Memory B cell (primary cell): Measurements from ENCODE around the gene FKBP14.
A peak's percentile ranks its signal among the peaks of the same experiment; 100 is the strongest.

Experiments used
- ATAC-seq: fragments of 150-1000 bp; cut with Tn5 transposase; 2 replicates; pipeline ENCODE4 v1.10.0; 2021; ENCODE audit warnings: low read depth, mild to moderate bottlenecking, moderate library complexity
- DNase-seq, 2 donors: peaks; one replicate each; pipeline ENCODE4 v3.0.0; 2022; ENCODE audit warnings: low spot score in 2 of 2
- H3K27ac Mint-ChIP-seq: one replicate; pipeline ENCODE4 v1.8.0; 2022; ENCODE audit warnings: mild to moderate bottlenecking, moderate library complexity, mixed read lengths
- H3K27me3 Mint-ChIP-seq: one replicate; pipeline ENCODE4 v1.8.0; 2022; ENCODE audit warnings: mixed read lengths
- H3K36me3 Mint-ChIP-seq: one replicate; pipeline ENCODE4 v1.8.0; 2022; ENCODE audit warnings: mild to moderate bottlenecking, mixed read lengths
- H3K4me1 Mint-ChIP-seq: one replicate; pipeline ENCODE4 v1.8.0; 2022; ENCODE audit warnings: mixed read lengths
- H3K4me3 Mint-ChIP-seq: one replicate; pipeline ENCODE4 v1.8.0; 2022; ENCODE audit warnings: mild to moderate bottlenecking, moderate library complexity, mixed read lengths
- H3K9me3 Mint-ChIP-seq: one replicate; pipeline ENCODE4 v1.8.0; 2022; ENCODE audit warnings: mixed read lengths

The FKBP14 gene

GRCh38 chr7:29993140-29993539, 33.4 kb downstream of the FKBP14 start:
- DNase-seq: no peak
- H3K9me3 Mint-ChIP-seq: peaks cover 5% of the 10 kb centered on the region
- H3K4me1 Mint-ChIP-seq: peaks cover 9% of the 10 kb centered on the region
- H3K27ac Mint-ChIP-seq: no peak overlapping the region
- H3K27me3 Mint-ChIP-seq: no peaks in the 10 kb centered on the region
- no peak for ATAC-seq
- peaks cover 4% of the 10 kb centered on the region for H3K36me3 Mint-ChIP-seq
- H3K4me3 Mint-ChIP-seq: no peak overlapping the region

- peaks cover 5% of the 10 kb centered on the region for H3K9me3 Mint-ChIP-seq
- H3K27me3 Mint-ChIP-seq: no peaks in the 10 kb centered on the region
- peaks cover 2% of the 10 kb centered on the region for H3K36me3 Mint-ChIP-seq
- H3K27ac Mint-ChIP-seq: no peak overlapping the region
- DNase-seq (no peak), ATAC-seq (no peak)
- no peak overlapping the region for H3K4me3 Mint-ChIP-seq
- H3K4me1 Mint-ChIP-seq: peaks cover 17% of the 10 kb centered on the region
These were observed 34.6 kb downstream of the FKBP14 start for GRCh38 chr7:29991937-29992336.

GRCh38 chr7:29990931-29991330, 35.6 kb downstream of the FKBP14 start:
- no peaks in the 10 kb centered on the region for H3K27me3 Mint-ChIP-seq
- no peaks in the 10 kb centered on the region for H3K36me3 Mint-ChIP-seq
- ATAC-seq (no peak), DNase-seq (no peak)
- H3K4me3 Mint-ChIP-seq: peak overlapping the region; percentile 72
- H3K4me1 Mint-ChIP-seq: peaks cover 18% of the 10 kb centered on the region
- H3K9me3 Mint-ChIP-seq: no peaks in the 10 kb centered on the region
- peak overlapping the region; percentile 89 for H3K27ac Mint-ChIP-seq

DNA sequence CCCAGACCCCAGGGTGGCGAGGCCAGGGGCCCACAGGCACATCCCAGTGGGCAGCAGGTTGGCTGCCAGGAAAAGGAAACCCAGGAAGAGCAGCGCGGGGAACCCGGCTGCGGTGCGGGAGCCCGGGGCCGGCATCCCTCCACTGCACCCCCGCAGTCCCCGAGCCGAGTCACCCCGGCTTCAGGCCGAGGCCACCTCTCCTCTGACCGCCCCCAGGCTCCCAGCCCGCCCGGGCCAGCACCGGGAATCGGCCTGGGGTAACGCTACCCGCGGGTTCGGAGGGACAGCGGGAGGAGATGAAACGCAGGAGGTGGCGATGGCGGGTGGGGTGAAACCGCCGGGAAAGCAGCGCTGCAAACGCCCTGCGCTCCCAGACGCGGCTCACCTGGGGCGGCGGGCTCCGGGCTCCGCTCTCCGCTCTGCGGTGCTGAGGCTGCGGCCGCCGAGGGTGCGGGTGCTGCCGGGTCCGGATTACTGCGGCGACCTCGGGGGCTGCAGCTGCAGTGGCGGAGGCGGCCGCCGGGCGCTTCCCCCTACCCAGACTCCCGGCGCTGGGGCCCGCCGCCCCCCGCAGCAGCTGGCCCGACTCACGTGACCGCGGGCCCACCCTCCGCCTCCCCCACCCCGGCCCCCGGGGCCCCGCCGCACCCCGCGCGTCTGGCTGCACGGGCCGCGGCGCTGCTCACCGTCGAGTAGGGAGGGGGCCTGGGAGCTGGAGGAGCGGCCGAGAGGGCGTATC, 37.1 kb downstream of the FKBP14 start, which contains the start of gene SCRN1:
SCRN1 (minus strand) TSS at position 545 of the 739 bp plus-strand sequence. CDS start 20,734 bp downstream, outside the sequence.
- ATAC-seq (peak; percentile 53), DNase-seq (peak; percentile 33 to 63)
- no peaks in the 10 kb centered on the region for H3K9me3 Mint-ChIP-seq
- peak within 1 kb of the TSS; percentile 87 for H3K4me3 Mint-ChIP-seq
- no peaks in the 10 kb centered on the region for H3K27me3 Mint-ChIP-seq
- H3K27ac Mint-ChIP-seq: peak within 1 kb of the TSS; percentile 89
- H3K36me3 Mint-ChIP-seq: no peaks in the 10 kb centered on the region
- peaks cover 23% of the 10 kb centered on the region for H3K4me1 Mint-ChIP-seq

GRCh38 chr7:29988424-29989256, 37.9 kb downstream of the FKBP14 start:
- peak; percentile 27 to 43 for DNase-seq
- ATAC-seq: peak; percentile 43
- H3K27ac Mint-ChIP-seq: peak overlapping the region; percentile 86
- no peaks in the 10 kb centered on the region for H3K27me3 Mint-ChIP-seq
- peaks cover under 1% of the 10 kb centered on the region for H3K36me3 Mint-ChIP-seq
- no peaks in the 10 kb centered on the region for H3K9me3 Mint-ChIP-seq
- peaks cover 24% of the 10 kb centered on the region for H3K4me1 Mint-ChIP-seq
- peak overlapping the region; percentile 87 for H3K4me3 Mint-ChIP-seq

GRCh38 chr7:29987811-29988317, 38.6 kb downstream of the FKBP14 start:
- peaks cover 28% of the 10 kb centered on the region for H3K4me1 Mint-ChIP-seq
- ATAC-seq (no peak), DNase-seq (no peak)
- H3K9me3 Mint-ChIP-seq: no peaks in the 10 kb centered on the region
- peak overlapping the region; percentile 87 for H3K4me3 Mint-ChIP-seq
- peak overlapping the region; percentile 86 for H3K27ac Mint-ChIP-seq
- H3K27me3 Mint-ChIP-seq: no peaks in the 10 kb centered on the region
- peaks cover 2% of the 10 kb centered on the region for H3K36me3 Mint-ChIP-seq

- peaks cover 30% of the 10 kb centered on the region for H3K4me1 Mint-ChIP-seq
- peak overlapping the region; percentile 85 for H3K4me3 Mint-ChIP-seq
- DNase-seq (no peak), ATAC-seq (no peak)
- no peaks in the 10 kb centered on the region for H3K9me3 Mint-ChIP-seq
- peaks cover 2% of the 10 kb centered on the region for H3K36me3 Mint-ChIP-seq
- H3K27me3 Mint-ChIP-seq: no peaks in the 10 kb centered on the region
- H3K27ac Mint-ChIP-seq: peak overlapping the region; percentile 86
These were observed 39.4 kb downstream of the FKBP14 start for GRCh38 chr7:29987083-29987482.

DNA sequence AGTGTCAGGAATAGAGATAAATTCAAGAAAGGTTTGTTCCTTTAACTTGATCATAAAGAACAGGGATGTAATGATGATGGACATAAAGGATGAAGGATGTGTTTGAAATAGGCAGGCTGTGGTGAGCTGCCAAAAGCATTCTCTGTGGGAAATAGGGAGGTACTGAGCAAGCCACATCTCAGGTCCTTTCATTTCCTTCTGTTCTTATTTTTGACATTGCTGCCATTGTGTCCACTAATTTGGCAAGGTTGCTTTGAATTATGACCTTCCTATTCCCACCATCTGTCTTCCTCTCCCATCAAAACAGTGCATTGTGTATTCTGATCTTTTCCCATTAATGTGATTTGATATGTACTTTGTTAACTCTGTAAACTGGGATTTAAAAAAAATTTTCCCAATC, 46.4 kb downstream of the FKBP14 start:
- H3K9me3 Mint-ChIP-seq: no peaks in the 10 kb centered on the region
- peaks cover 36% of the 10 kb centered on the region for H3K4me1 Mint-ChIP-seq
- H3K36me3 Mint-ChIP-seq: peaks cover 7% of the 10 kb centered on the region
- H3K4me3 Mint-ChIP-seq: no peak overlapping the region
- H3K27ac Mint-ChIP-seq: no peak overlapping the region
- DNase-seq (no peak), ATAC-seq (no peak)
- no peaks in the 10 kb centered on the region for H3K27me3 Mint-ChIP-seq

GRCh38 chr7:29977886-29978651, 48.4 kb downstream of the FKBP14 start:
- Mint-ChIP-seq H3K9me3 (no peaks in the 10 kb centered on the region), H3K4me1 (peaks cover 37% of the 10 kb centered on the region), H3K27me3 (no peaks in the 10 kb centered on the region), H3K27ac (peak overlapping the region; percentile 28), H3K36me3 (peaks cover 7% of the 10 kb centered on the region), H3K4me3 (no peak overlapping the region)
- ATAC-seq (no peak), DNase-seq (no peak)

GRCh38 chr7:29976673-29977415, 49.7 kb downstream of the FKBP14 start:
- DNase-seq: no peak
- no peak for ATAC-seq
- no peak overlapping the region for H3K27ac Mint-ChIP-seq
- peaks cover 7% of the 10 kb centered on the region for H3K36me3 Mint-ChIP-seq
- peaks cover 35% of the 10 kb centered on the region for H3K4me1 Mint-ChIP-seq
- H3K4me3 Mint-ChIP-seq: no peak overlapping the region
- H3K27me3 Mint-ChIP-seq: no peaks in the 10 kb centered on the region
- no peaks in the 10 kb centered on the region for H3K9me3 Mint-ChIP-seq

GRCh38 chr7:29976266-29976665, 50.2 kb downstream of the FKBP14 start:
- H3K4me1 Mint-ChIP-seq: peaks cover 33% of the 10 kb centered on the region
- H3K27ac Mint-ChIP-seq: no peak overlapping the region
- no peaks in the 10 kb centered on the region for H3K27me3 Mint-ChIP-seq
- H3K36me3 Mint-ChIP-seq: peaks cover 7% of the 10 kb centered on the region
- no peaks in the 10 kb centered on the region for H3K9me3 Mint-ChIP-seq
- no peak overlapping the region for H3K4me3 Mint-ChIP-seq
- no peak for DNase-seq
- no peak for ATAC-seq

GRCh38 chr7:29975561-29975960, 50.9 kb downstream of the FKBP14 start:
- H3K27me3 Mint-ChIP-seq: no peaks in the 10 kb centered on the region
- H3K9me3 Mint-ChIP-seq: no peaks in the 10 kb centered on the region
- peaks cover 9% of the 10 kb centered on the region for H3K36me3 Mint-ChIP-seq
- DNase-seq (no peak), ATAC-seq (no peak)
- no peak overlapping the region for H3K4me3 Mint-ChIP-seq
- no peak overlapping the region for H3K27ac Mint-ChIP-seq
- peaks cover 33% of the 10 kb centered on the region for H3K4me1 Mint-ChIP-seq

GRCh38 chr7:29974286-29974685, 52.2 kb downstream of the FKBP14 start:
- ATAC-seq (no peak), DNase-seq (no peak)
- Mint-ChIP-seq H3K27ac (no peak overlapping the region), H3K36me3 (peaks cover 17% of the 10 kb centered on the region), H3K4me1 (peaks cover 38% of the 10 kb centered on the region), H3K9me3 (no peaks in the 10 kb centered on the region), H3K27me3 (no peaks in the 10 kb centered on the region), H3K4me3 (no peak overlapping the region)
